ENCODE data around the gene TK2.

Gene TK2

GRCh38 chr16:66543541-66543940, 6.4 kb downstream of the TK2 start:
- no peak for DNase-seq

DNA sequence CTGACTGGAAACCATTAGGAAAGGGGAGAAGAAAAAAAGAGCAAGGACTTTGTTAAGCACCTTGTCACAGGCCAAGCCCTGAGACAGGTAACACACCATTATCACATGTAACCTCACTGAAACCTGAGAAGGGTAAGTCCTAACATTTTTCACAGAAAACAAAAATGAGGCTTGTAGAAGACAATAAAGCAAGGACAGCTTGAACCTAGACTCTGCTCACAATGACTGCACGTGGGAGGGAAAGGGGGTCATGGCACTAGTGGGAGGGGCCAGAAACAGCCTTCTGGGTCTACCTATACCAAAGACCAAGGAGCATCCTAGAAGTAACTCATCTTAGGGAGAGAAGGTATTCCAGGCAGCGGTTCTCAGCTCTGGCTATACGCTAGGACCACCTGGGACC, 7.5 kb downstream of the TK2 start:
- no peak for DNase-seq

DNA sequence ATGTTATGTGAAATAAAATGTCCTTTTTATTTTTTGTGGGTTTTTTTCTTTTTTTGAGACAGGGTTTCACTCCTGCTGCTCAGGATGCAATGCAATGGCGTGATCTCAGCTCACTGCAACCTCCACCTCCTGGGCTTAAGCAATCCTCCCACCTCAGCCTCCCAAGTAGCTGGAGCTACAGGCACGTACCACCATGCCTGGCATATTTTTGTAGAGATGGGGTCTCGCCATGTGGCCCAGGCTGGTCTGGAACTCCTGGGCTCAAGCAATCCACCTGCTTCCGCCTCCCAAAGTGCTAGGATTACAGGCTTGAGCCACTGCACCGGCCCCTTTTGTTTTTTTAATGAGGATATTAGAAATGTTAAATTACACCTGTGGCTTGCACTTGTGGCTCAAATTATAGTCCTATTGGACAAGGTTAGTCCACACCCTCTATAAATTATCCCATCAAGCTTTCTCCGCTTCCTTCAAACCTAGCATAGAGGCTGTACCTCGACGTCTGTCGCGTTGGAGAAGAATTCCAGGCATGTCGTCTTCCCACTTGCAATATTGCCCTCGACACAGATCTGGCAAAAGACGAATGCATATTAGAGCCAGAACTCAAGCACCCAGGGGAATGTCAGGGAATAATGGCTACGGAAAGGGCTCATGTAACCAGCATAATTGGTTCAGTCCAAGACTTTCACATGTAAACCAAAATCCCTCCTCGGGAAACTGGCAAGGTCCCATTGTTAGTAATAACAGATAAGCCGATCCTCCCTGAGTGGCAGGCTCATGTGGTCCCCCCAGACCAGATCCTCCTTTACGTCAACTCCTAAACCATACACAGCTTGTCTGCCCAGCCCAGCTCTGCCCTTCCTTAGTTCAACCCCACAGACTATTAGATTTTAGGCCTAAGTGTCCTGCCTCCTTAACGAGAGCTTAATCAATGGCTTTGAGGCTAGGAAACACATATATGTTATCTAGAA, 8.2 kb downstream of the TK2 start:
- DNase-seq: no peak

DNA sequence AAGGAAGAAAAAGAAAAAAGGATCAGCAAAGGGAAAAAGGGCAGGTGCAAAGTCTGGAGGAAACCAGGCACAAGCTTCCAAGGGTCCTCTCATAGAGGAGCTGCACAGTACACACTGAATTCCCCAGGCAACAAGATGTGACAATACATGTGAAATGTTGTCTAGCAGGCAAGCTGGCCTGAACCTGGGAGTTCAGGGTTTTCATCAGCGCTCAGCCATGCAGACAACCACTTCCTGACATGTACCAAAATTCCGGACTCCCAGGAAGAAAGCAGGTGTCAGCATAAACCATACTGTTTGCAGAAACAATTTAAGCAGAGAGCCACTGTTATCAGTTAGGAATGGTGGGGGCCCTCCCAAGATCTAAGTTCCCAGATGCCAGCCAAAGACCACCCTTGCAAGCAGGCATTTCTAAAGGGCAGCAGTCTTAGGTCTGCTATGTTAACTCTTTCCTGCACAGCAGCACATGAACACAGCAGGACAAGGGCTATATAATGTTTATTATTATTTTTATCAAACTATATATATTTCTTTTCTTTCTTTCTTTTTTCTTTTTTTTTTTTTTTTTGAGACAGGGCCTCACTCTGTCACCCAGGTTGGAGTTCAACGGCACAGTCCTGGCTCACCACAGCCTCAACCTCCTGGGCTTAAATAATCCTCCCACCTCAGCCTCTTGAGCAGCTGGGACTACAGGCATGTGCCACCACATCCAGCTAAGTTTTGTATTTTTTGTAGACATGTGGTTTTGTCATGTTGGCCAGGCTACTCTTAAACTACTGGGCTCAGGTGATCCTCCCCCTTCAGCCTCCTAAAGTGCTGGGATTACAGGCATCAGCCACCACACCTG, 10.1 kb downstream of the TK2 start:
- DNase-seq: peak in 1 of 2 experiments; percentile 2

DNA sequence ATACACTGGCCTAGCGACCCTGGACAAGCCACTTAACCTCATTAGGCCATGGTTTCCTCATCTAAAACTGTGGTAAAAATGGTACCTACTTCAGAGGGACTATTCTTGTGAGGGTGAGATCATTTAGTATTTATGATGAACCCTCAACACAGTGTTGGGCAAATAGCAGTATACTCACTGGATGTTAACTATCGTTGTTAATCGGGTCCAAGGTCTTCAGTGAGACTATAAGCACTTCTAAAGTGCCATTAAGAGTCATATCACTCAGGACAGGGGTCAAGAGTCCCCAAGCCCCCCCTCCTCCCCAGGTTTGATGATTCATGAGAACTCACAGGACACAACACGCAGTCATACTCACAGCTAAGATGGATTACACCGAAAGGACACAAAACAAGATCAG, 11.0 kb downstream of the TK2 start:
- no peak for DNase-seq

DNA sequence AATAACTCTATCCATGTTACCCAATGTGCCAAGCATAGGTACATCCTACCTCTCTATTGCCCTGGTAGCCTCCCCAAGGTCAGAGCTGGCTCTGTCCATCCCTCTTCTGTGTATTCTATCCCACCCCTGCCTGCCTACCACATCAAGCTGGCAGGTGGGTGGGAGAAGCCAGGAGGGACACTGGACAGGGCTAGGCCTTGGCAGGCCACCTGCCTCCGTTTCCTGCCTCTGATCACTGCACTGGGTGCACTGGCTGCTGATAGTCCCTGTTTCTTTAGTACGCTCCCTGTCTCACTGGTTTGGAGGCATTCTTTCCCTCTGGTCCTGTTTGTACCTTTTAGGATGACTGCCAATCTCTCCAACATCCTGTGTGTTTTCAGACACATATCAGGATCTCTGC, 12.7 kb downstream of the TK2 start:
- DNase-seq: no peak

DNA sequence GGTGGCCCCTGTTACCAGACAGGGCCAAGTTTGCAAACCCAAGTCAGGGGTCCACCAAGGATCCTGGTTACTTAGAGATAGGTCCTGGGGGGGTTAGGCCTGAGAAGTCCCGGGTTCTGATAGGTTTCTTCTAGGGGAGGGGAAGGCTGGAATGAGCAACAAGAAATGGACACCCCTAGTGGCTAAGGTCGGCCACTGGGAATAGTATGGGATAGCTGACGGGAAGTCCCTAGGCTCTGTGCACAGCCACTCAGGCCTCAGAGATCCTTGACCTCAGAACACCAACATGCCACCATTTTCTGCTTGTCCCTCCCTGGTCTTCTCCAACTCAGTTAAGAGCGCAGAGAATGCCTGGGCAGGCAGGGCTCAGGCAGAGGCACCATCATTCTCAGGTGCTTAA, 13.4 kb downstream of the TK2 start:
- no peak for DNase-seq

- no peak for DNase-seq
These were observed 15.5 kb downstream of the TK2 start for GRCh38 chr16:66534376-66534799.

- DNase-seq: no peak
These were observed 20.4 kb downstream of the TK2 start for GRCh38 chr16:66529475-66529874.

GRCh38 chr16:66528294-66528693, 21.6 kb downstream of the TK2 start:
- DNase-seq: no peak

GRCh38 chr16:66525396-66526180, 24.3 kb downstream of the TK2 start:
- DNase-seq: peak; percentile 38 to 52

DNA sequence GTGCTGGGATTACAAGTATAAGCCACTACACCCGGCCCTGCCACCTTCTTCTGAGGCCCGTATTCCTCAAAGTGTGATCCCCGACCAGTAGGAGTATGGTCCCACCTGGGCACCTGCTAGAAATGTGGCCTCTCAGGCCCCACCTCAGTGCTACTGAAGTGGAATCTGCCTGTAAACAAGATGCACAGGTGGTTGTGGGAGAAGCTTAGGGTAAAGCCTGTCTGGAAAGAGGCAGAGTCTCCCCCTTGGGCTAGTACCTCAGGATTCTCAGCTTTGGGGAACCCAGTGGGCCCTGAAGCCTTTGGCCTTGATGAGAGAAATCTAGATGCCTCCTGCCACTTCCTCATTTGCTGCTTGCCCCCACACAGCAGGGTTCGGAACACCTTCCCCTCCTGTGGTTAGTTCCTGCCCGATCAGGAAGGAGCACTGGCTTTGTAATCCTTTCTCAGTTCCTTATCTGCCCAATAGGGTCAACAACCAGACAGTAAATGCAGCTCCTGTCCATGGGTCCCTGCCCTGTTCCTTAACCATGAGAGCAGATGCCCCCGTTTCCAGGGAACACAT, 25.2 kb downstream of the TK2 start:
- DNase-seq: peak; percentile 95 to 98

DNA sequence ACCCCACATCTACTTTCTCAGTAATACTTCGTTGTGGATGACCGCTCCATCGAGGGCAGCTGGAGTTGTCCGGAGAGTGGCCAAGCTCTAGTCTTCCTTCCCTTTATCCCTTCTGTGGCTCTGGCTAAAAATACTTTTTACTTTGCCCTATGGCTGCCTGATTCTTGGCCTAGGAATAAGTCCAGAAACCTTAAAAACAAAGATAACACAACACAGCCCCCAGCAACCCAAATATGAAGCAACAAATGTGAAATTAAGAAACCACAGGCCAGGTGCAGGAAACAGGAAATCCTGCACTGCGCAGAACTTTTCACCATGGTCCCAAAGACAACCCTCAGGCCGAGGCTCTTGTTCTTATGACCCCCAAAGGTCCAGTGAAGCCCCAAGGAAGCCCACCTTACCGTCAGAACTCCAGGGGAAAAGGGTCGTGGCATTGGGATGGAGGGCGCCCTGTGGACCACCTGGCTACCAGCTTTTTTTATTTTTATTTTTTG, 26.0 kb downstream of the TK2 start:
- DNase-seq: peak; percentile 86 to 90

GRCh38 chr16:66522816-66523590, 26.9 kb downstream of the TK2 start:
- DNase-seq: no peak

- peak; percentile 50 to 64 for DNase-seq
These were observed 27.8 kb downstream of the TK2 start for GRCh38 chr16:66521951-66522771.

DNA sequence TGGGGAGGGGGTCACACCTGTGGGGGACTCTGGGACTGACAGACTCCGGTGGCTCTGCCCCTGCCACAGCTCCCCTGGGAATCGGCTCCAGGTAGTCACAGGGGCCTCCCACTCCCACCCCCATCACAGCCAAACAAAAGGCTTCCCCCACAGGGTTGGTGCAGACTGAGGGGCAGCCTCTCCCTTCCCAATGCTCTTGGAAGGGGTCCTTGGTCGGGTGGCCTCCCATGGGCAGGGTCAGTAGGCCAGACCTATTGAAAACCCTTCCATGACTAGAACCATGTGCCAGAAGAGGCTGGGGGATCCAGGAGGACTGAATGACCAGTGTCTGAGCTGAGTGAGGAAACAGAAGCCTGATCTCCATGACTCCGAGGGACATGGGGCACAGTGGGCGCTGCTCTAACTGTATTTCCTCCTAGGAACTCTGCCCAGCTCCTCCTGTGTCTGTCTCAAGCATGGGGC, 28.6 kb downstream of the TK2 start:
- DNase-seq: no peak

DNA sequence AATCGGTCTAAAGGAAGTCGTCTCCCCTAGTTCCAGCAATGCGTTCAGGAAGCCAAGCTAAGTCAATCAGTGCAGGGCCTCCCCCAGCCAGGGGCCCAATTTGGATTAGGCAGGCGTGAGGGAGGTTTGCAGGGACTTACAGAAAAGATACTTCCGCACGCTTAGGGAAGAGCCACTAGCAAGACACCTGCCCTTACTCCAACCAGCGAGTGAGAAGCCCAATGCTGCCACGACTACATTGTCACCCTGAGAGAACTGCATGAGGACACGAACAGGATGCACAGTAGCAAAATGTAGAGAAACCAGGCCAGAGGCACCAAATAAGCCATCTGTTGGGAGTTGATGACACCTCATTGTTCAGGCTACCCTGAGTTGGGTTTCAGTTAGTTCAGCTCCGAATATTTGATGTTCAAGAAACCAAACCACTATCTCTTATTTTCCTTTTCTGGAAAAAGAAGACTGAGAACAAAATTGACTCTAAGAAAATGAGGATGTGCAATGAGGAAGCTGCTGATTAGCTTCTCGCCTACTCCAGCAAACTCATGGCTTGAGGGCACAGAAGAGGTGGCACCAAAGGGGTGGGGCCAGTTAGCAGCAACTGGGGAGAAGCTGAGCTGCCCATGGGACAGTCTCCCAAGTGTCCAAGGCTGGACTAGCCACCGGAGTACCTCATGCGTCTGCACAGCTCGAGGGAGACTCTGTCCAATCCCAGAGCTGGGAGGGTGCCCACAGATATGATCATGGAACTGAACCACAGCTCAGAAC, 29.3 kb downstream of the TK2 start:
- DNase-seq: peak; percentile 75 to 81

DNA sequence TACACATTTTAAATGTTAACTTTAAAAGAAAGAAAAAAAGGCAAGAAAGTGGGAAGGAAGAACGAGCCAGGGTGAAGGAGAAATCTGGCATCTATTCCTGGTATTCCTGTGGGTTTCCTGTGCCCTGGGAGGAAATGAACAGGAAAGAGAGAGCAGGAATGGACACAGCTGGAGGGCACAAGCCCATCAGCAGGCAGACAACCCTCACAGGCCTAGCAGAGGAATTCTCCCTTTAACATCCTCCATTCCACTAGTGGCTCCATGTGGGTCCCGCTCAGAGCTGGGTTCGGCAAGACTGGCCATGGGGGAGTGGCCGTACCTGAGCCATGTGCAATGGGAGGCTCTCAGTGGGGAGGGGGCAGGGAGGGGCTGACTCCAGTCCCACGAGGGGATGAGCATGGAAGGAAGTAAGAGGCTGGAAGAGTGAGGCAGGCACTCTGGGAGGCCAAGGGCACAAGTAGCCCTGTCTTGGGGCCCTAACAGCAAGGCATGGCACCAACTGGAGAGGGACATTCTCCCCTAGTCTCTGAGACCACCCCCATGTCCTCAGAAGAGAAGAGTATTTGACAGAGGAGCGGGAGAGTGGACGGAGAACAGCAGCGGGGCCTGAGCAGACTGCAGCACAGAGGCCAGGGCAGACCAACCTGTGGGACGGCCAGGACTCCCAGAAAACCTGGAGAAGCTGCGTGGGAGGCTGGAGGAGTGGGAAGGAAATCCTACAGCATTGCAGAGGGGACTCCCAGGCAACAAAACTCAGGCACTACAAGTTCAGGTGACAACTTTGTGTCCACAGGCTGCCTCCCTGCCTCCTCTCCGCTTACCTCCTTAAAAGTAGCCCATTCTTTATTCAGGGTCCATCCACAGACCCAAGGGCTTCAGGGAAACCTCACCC, 30.2 kb downstream of the TK2 start:
- DNase-seq: no peak
